GM19372 (cell line): Measurements from ENCODE around the gene SOWAHA.
"Not testable (repeated sequence)": the region's sequence is repeated elsewhere in the genome, so short reads cannot be mapped to it uniquely, and the experiment has no call there.

ENCODE experiments used
- ATAC-seq: cut with Tn5 transposase; IDR thresholded peaks from one replicate; pipeline ENCODE4 v1.9.1; 2021; ENCODE audit warnings: mild to moderate bottlenecking, low read depth, moderate library complexity; ENCODE audit not compliant: unreplicated experiment

The SOWAHA gene

DNA sequence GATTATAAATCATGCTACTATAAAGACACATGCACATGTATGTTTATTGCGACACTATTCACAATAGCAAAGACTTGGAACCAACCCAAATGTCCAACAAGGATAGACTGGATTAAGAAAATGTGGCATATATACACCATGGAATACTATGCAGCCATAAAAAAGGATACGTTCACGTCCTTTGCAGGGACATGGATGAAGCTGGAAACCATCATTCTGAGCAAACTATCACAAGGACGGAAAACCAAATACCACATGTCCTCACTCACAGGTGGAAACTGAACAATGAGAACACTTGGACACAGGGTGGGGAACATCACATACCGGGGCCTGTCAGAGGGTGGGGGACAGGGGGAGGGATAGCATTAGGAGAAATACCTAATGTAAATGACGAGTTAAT is 7.2 kb upstream of the SOWAHA start:
- not testable (repeated sequence) for ATAC-seq

DNA sequence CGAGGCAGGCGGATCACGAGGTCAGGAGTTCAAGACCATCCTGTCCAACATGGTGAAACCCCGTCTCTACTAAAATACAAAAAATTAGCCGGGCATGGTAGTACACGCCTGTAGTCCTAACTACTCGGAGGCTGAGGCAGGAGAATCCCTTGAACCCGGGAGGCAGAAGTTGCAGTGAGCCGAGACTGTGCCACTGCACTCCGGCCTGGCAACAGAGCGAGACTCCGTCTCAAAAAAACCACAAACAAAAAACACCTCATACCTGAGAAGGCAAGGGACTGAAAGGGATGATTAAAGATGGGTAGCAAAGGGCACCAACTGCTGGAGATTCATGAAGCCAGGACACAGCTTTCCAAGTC is 6.3 kb upstream of the SOWAHA start:
- ATAC-seq: not testable (repeated sequence)

DNA sequence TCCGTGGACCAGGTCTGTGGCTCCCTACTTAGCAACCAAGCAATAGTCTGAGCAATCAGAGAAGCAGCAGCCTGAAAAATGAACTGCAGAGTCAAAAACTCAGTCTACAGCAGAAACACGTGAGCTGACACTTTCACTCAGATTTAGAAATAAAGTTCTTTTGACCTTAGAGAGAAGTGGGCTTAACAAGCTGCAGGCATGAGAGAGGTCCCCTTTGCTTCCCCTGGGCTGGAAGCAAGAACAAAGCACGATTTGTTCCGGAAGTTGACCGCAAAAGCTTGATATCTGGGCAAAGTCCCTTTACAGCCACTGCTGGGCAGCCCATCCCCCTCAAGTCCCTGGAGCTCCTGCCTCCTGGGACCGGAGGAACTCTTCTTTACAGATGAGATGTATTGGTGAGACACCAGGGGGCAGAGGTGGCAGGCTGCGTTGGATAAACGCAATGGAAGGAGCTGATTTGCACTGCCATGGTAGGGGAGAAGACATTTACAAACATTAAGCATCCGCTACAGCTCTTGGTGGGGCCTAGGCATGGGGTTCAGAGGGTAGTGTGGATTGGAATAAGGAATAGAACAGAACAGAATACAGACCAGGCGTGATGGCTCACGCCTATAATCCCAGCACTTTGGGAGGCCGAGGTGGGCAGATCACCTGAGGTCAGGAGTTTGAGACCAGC is 5.8 kb upstream of the SOWAHA start:
- no peak for ATAC-seq

DNA sequence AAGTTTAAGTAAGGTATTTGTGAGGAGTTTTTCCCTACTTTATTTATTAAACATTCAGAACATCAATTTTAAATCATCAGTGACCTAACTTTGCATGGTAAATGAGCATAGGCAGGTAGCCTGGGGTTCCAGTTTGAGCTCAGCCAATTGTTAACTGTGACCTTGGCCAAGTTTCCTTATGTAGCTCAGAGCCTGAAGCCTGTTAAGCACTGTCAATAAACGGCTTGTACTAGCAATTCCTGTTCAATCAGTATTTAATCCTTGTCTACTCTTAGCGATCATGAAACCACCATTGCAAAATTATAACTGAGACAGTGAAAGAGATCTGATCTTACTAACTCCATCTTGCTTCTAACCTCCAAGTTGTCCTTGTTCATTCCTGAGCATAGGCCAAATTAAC is 4.7 kb upstream of the SOWAHA start:
- no peak for ATAC-seq

DNA sequence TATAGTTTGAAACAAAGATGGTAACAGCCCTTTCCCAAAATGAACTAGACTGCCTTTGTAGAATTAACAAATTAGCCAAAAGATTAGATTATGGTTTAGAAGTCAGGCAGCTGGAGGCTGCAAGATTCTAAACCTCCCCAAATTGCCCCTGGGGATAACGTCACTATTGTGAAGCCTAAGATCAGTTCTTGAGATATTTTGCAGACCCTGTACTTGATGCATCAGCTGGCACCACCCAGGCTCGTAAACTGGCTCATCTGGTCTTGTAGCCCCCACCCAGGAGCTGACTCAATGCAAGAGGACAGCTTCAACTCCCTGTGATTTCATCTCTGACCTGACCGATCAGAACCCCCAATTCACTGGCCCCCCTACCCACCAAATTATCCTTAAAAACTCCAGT is 4.2 kb upstream of the SOWAHA start:
- no peak for ATAC-seq

DNA sequence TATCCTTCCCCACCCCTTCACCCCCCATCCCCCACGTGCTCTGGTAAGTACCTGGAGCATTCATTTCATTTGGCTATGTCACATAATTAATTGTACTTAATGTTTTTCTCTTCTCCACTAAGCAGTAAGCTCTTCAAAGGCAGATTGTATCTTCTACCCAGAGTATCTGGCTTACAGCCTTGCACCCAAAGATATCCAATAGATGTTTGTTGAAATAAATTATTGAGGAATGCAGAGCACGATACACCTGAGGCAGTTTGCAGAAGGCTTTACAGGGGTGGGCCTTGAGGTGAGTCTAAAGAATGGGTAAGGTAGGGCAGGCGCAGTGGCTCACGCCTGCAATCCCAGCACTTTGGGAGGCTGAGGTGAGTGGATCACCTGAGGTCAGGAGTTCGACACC is 2.5 kb upstream of the SOWAHA start:
- no peak for ATAC-seq

DNA sequence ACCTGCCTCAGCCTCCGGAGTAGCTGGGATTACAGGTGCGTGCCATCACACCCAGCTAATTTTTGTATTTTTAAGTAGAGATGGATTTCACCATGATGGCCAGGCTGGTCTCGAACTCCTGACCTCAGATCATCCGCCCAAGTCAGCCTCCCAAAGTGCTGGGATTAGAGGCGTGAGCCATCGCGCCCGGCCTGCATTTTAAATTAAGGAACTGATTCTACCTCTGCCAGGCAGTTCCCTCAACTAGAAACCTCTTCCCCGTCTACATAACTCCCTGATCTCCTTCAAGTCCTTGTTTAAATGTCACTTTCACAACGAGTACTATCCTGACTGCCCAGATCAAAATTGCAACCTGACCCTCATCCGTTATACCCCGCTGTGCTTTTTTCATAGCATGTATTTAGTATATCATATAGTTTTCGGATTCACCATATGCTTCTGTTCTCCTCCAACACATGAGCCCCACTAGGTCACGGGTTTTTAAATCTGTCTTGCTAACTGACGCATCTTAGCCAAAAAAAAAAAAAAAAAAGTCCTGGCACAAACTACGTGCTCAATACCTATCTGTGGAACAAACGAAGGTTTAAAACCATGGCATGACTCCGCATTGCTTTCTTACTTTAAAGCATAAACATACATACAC is 858 bp upstream of the SOWAHA start:
- no peak for ATAC-seq

DNA sequence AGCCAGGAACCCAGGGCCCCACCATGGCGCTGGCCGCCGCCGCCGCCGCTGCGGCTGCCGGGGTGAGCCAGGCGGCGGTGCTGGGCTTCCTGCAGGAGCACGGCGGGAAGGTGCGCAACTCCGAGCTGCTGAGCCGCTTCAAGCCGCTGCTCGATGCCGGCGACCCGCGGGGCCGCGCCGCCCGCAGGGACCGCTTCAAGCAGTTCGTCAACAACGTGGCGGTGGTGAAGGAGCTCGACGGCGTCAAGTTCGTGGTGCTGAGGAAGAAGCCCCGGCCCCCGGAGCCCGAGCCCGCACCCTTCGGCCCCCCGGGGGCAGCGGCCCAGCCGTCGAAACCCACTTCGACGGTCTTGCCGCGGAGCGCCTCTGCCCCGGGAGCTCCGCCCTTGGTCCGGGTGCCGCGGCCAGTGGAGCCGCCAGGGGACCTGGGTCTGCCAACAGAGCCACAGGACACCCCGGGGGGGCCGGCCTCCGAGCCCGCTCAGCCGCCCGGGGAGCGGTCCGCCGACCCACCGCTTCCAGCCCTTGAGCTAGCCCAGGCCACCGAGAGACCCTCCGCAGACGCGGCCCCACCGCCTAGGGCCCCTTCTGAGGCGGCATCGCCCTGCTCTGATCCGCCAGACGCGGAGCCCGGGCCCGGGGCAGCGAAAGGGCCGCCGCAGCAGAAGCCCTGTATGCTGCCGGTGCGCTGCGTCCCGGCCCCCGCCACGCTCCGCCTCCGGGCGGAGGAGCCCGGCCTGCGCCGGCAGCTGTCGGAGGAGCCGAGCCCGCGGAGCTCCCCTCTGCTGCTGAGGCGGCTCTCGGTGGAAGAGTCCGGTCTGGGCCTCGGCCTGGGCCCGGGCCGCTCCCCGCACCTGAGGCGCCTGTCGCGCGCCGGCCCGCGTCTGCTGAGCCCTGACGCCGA is 749 bp downstream of the SOWAHA start:
- ATAC-seq: no peak

DNA sequence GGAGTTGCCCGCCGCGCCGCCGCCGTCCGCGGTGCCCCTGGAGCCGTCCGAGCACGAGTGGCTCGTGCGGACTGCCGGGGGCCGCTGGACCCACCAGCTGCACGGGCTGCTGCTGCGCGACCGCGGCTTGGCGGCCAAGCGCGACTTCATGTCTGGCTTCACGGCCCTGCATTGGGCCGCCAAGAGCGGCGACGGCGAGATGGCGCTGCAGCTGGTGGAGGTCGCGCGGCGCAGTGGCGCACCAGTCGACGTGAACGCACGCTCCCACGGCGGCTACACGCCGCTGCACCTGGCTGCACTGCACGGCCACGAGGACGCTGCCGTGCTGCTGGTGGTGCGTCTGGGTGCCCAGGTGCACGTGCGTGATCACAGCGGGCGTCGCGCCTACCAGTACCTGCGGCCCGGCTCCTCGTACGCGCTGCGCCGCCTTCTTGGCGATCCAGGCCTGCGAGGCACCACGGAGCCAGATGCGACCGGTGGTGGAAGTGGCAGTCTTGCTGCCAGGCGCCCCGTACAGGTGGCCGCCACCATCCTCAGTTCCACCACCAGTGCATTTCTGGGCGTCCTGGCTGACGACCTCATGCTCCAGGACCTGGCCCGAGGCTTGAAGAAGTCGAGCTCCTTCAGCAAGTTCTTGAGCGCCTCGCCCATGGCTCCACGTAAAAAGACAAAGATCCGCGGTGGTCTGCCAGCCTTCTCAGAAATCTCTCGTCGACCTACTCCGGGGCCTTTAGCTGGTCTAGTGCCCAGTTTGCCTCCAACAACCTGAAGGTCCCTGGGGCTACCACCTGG is 1.6 kb downstream of the SOWAHA start:
- no peak for ATAC-seq

DNA sequence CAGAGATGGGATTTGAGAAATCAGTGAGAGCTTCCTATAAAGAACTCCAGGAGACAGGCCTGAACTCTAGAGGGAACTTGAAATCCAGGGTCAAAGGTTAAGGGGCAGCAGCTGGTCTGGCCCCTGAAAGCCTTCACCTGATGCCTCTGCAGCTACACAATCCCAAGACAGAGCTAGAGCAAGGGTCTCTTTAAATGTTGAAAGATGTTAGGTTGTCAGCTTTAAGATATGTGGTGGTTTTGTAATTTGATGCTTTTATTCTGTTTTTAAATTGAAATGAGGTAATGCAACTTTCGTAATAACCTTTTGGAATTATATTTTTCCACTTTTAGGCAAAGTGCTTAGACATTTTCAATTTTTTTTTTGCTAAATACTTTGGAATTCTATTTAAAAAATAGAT is 2.4 kb downstream of the SOWAHA start:
- ATAC-seq: no peak

DNA sequence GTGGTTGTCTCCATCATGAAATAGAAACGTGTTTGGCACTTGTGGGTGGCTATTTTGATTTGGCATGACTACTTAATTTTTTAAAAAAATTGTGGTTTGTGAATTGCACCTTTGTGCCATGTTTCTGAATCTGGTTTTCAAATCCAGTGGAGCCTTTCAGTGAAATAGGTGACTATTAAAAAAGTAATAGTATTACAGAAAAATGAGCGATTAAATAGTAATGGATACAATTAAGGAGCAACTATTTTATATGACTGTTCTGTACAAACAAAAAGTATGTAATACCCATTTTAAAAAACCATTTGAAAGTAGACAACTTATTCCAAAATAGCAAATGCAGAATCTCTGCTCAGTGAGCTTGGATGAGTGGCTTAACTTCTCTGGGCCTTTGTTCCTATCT is 3.0 kb downstream of the SOWAHA start:
- no peak for ATAC-seq

DNA sequence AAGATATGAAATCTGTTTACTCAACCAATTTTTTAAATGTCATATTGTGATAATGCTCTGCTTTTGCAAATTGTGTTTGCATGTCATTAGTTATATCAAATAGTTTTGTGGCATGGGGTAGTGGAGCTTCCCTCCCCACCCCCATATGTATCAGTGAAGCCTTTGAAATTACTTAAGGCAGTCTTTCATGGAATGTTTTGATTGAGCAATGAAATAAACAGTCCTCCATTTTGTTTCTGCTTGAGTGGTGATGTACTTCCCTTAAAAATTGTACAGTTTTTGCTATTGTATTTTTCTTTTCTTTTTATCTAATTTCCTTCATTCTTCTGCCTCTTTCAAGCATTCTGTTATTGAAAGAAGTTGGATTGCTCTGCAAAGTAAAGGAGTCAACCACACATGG is 3.5 kb downstream of the SOWAHA start:
- ATAC-seq: no peak

DNA sequence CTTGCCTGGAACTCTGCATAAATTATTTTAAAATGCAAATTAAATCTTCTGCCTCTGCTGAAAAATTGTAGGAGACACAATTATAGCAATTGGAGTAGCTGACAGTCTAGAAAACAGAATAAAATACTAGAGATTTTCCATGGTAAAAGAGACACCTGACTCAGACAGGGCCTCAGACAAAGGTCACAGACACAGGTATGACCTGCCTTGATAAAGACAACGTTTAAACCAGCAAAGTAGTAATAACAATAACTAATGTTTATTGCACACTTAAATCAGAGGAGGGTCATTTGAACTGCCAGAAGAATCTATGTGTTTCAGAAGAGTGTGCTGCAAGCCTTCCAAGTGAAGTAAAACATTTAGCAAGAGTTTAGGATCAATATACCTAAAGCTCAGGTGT is 3.9 kb downstream of the SOWAHA start:
- no peak for ATAC-seq

DNA sequence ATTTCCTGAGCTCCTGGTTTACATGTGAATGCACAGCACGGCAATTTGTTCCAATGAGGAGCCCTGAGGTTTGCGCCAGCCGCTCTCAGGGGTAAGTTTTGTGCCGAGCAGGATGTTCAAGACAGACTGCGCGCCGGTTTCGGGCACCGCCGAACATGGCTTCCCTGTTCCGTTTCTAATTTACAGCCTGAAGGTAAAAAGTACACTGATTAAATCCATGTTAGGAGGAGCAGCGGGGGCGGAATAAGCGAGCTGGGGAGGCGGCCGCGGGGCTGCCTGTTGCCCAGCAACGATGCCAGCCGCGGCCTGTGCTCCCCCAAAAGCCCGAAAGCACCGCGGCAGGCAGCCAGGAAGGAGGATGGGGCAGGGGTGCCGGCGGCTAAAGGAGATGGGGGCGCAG is 6.4 kb downstream of the SOWAHA start:
- ATAC-seq: no peak

DNA sequence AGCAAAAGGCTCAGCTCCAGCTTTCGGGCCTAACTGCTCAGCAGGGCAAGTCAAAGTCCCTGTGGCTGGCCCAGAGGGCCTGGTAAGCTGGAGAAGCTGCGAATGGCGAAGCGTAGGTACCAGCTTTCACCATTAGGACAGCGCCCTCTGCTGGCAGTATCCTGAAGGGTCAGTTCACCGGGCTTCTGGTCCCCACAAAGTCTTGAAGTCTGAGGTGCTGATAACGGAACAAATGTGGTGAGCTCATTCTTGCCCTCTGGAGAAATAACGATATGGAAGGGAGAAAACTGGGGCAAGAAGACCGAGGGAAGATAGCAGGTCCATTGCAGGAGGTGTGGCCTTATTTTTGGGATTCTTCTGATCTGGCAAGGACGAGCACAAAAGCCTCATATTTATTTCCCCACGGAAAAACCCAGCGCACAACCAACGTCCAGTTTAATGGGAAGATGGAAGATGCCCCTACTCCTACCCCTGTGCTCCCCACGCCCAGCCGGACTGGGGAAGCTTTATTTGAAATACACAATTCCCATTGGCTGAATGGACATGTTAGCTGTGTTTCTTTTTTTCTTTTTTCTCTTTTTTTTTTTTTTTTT is 7.2 kb downstream of the SOWAHA start:
- ATAC-seq: peak; percentile 80

DNA sequence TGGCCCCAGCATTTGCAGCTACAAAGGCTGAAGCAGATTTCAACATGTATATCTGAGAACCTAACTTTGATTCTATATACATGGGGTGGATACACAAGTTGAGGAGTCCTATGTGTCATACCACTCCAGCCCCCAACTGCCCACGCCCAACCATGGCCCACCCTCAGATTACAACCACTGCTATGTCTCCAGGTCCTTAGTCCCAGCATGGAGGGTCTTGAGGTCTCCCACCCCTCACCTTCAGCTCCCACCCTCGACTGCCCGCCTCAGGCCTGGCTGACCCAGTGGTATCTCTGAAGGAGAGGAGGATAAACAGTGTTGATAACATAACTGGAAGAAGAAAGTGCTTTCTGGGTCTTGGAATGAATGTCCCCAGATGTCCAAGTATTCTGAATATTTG is 8.2 kb downstream of the SOWAHA start:
- no peak for ATAC-seq

DNA sequence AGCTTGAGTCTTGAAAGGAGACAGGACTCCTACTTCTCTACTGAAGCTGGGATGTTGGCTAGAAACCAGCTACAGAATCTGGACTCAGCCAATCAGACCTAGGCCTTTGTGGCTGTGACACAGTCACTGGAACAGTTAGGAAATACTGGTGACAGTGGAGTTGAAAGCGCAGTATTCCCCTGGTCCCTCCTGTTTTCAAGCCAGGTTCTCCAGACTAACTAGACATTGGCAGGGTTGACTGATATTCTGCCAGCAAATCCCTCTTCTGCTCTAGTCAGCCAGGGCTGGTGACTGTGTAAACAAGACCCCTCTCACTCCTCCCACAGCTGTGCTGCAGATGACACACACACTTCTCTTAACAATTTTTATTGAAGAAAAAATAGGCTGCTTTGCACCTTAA is 8.7 kb downstream of the SOWAHA start:
- no peak for ATAC-seq

DNA sequence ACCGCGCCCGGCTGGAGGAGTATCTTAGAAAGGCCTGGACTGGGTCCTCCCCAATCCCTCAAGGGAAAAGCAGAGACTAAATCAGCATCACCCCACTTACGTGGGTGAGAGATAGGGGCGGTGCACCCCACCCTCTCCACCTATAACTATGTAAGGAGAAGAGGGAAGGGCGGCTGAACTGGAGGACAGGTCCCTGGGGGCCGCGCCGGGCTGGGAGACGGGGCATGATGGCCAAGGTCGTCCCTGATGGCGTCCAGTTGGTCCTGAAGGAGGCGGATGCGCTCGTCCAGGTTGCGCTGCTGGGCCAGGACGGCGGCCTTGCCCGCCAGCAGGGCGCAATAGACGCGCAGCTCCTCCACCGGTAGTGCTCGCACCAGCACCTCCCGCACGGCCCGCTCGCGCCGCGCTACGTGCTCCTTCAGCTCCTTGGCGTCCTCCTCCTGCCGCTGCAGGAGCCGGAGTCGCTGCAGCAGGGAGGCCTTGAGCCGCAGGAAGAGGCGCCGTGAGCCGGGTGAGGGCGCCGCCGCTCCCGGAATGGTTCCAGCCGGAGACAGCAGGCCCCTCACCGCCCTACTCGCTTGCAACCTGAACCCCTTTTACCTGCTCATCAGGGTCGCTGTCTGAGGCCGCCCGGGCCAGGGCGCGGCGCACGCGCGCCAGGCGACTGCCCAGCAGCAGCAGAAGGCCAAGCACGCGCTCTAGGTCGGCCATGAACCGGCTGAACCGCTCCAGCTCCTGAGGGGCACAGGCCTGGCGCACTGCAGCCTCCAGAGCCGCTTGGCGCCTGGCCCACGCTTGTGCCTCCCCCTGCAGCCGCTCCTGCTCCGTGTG is 9.8 kb downstream of the SOWAHA start:
- ATAC-seq: no peak

DNA sequence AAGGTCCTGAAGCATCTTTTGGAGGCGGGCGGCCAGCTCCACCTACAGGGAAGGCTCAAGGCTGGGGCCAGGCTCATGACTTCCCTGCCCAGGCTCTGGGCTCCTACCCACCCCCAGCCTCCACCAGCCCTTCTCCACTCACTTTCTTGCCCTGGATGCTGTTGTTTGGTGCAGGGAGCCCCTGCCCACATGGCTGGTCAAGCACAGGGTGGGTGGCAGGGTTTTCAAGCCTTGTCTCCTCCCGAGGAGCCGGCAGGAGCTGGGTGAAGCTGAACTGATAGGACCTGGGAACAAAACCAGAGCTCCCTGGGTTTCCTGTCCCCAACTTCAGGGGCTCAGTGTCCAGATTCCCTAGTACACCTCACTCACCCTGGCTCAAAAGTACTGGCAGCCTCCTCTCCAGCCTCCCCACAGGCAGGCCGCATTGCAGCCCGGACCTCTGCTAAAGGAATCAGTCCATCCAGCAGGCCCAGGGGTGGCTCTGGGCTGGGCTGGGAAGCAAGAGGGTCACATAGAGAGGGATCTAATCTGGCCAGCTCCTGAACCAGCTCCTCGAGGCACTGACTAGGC is 10.5 kb downstream of the SOWAHA start:
- ATAC-seq: no peak
